GM23338 (cell line): ENCODE measurements around the gene FEZF1.

Source experiments
- CREB1 ChIP-seq: fragments of 250-450 bp; sonication (Bioruptor Pico); IDR thresholded peaks from 2 replicates; pipeline ENCODE4 v1.5.0; 2020; ENCODE audit warnings: low read depth, mild to moderate bottlenecking, moderate library complexity
- CTCF ChIP-seq, 2 experiments: fragments of 200-600 bp in 1 of 2; sonication (generic) in 1 of 2; conservative IDR thresholded peaks; 2 replicates each; pipeline versions ENCODE4 v1.5.1 to v1.6.1; 2016 to 2017; ENCODE audit warnings: antibody characterized with exemption in 2 of 2, low read depth in 2 of 2, mild to moderate bottlenecking in 2 of 2, moderate library complexity in 1 of 2
- EZH2 ChIP-seq: fragments of 200-600 bp; sonication (generic); IDR thresholded peaks from one replicate; pipeline ENCODE4 v1.8.0; 2017; ENCODE audit warnings: antibody characterized with exemption, mild to moderate bottlenecking, low read depth; ENCODE audit not compliant: unreplicated experiment
- EZH2phosphoT487 ChIP-seq: fragments of 200-600 bp; sonication (generic); IDR thresholded peaks from one replicate; pipeline ENCODE4 v1.8.1; 2018; ENCODE audit warnings: antibody characterized with exemption; ENCODE audit not compliant: unreplicated experiment

DNA sequence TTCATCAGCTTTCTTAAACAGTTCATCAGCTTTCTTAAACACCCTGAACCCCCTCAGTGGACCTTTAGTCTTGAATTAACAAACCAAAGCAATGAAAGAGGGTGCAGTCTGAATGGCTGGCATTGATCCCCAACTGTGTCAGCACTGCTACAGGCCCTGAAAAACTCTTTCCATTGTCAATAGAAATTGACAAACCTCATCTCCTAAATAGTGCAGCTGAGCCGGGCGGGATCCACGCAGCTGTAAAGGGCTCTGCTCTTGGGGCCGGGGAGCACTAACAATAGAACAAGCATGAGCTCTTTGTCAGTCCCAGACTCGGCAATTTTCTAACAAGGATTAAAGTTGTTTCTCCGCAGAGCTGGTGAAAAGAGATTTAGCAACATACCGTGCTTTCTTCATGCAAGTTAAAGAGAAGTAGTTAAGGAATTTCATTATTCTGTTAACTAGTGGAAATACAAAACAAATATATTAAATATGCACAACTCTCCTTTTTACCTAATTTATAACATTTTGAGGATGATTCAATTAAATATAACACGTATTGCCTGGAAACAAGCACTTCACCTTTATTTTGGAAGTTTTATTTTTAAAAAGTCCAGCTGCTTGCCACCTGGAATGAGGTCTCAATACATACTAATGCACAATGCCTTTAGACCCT lies 24.7 kb upstream of the FEZF1 start:
- TF ChIP-seq CTCF (conservative IDR thresholded peaks at IDR 0.05; ENCODE audit: low read depth in 2 of 2): no peak
- TF ChIP-seq CREB1 (CRISPR knock-in tag): 0 out of 2 replicates have a peak, but pooled peaks have one; percentile 9
- TF ChIP-seq EZH2phosphoT487: no peak
- no peak for TF ChIP-seq EZH2
